Adrenal gland (tissue), 5 donors: ENCODE results near the gene TOX4.

Experiments used
- POLR2A ChIP-seq, 2 donors: fragments of 450-650 bp; IDR thresholded peaks; one replicate each; pipeline ENCODE4 v1.6.1; 2017; ENCODE audit warnings: antibody characterized with exemption in 2 of 2, mild to moderate bottlenecking in 2 of 2, moderate library complexity in 1 of 2
- TF ChIP-seq, protein P1 (sequence below), 6 experiments: fragments of 450-650 bp in 4 of 6; fragments of 200-600 bp in 2 of 6; sonication (generic) in 1 of 6; IDR thresholded peaks; 1 replicate in 5 of 6; 2 replicates in 1 of 6; pipeline versions ENCODE4 v1.5.1 to v1.8.0; 2016 to 2021; ENCODE audit warnings: antibody characterized with exemption in 6 of 6, mild to moderate bottlenecking in 2 of 6, moderate library complexity in 1 of 6
- donor health status: DM: no; HTN: no; CAD: no.

DNA sequence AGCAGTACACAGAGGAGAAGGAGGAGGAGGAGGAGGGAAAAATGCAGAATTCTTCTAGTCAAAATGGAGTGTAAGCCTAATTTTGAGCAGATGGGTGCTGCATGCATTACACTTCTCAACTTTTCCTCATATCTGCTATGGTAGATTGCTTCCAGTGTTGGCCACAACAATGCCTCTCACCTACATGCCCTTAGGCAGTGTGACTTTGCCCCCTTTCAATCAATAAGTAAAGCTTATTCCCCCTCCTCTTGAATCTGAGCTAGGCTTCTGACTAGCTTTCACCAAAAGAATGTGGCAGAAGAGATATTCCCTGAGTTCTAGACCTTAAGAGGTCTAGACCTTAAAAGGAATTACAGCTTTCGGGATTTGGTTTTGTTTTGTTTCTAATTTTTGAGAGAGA, 37.3 kb downstream of the TOX4 start:
- TF ChIP-seq, protein P1, sequence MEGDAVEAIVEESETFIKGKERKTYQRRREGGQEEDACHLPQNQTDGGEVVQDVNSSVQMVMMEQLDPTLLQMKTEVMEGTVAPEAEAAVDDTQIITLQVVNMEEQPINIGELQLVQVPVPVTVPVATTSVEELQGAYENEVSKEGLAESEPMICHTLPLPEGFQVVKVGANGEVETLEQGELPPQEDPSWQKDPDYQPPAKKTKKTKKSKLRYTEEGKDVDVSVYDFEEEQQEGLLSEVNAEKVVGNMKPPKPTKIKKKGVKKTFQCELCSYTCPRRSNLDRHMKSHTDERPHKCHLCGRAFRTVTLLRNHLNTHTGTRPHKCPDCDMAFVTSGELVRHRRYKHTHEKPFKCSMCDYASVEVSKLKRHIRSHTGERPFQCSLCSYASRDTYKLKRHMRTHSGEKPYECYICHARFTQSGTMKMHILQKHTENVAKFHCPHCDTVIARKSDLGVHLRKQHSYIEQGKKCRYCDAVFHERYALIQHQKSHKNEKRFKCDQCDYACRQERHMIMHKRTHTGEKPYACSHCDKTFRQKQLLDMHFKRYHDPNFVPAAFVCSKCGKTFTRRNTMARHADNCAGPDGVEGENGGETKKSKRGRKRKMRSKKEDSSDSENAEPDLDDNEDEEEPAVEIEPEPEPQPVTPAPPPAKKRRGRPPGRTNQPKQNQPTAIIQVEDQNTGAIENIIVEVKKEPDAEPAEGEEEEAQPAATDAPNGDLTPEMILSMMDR (IDR thresholded peaks at IDR 0.05), result no peak
- TF ChIP-seq POLR2A (IDR thresholded peaks at IDR 0.05), result no peak
